Breast epithelium (tissue), 4 donors: Measurements from ENCODE around the gene PAK2. TPM values are rescaled to one million over a fixed set of nuclear protein-coding genes. Genes with fewer than 3 reads are reported as not detected.

Experiments used
- DNase-seq, 2 donors: peaks; one replicate each; pipeline ENCODE4 v3.0.0-alpha.2; 2019; ENCODE audit warnings: low spot score in 2 of 2
- H3K27ac ChIP-seq, 2 donors: fragments of 200-600 bp; sonication (generic) in 1 of 2; one replicate each; pipeline ENCODE4 v1.5.1; 2016 to 2019; ENCODE audit warnings: mild to moderate bottlenecking in 1 of 2
- H3K27me3 ChIP-seq, 2 donors: fragments of 200-600 bp; sonication (generic) in 1 of 2; one replicate each; pipeline versions ENCODE4 v1.5.1 to v1.6.0; 2017 to 2019; ENCODE audit warnings: control low read depth in 1 of 2, mild to moderate bottlenecking in 1 of 2
- H3K36me3 ChIP-seq: fragments of 200-600 bp; one replicate; pipeline ENCODE4 v1.5.1; 2019
- H3K4me1 ChIP-seq, 2 donors: fragments of 200-600 bp; sonication (generic); one replicate each; pipeline ENCODE4 v1.5.1; 2016 to 2019; ENCODE audit warnings: control low read depth in 1 of 2
- H3K4me3 ChIP-seq, 3 donors: fragments of 200-600 bp; sonication (generic); 1 replicate in 2 of 3; 2 replicates in 1 of 3; pipeline ENCODE4 v1.5.1; 2016 to 2019; ENCODE audit warnings: mild to moderate bottlenecking in 3 of 3, moderate library complexity in 2 of 3
- H3K9me3 ChIP-seq, 2 donors: fragments of 200-600 bp; sonication (generic) in 1 of 2; one replicate each; pipeline ENCODE4 v1.5.1; 2016 to 2019; ENCODE audit warnings: control low read depth in 1 of 2
- POLR2A ChIP-seq: fragments of 450-650 bp; IDR thresholded peaks from one replicate; pipeline ENCODE4 v1.6.1; 2016; ENCODE audit warnings: antibody characterized with exemption, mild to moderate bottlenecking, moderate library complexity
- POLR2AphosphoS5 ChIP-seq, 3 donors: sonication (generic); formaldehyde crosslinking; IDR thresholded peaks; one replicate each; pipeline ENCODE4 v1.6.1; 2017; ENCODE audit warnings: antibody characterized with exemption in 3 of 3
- intact Hi-C: fragments of 100-400 bp; cut with DNase I; formaldehyde crosslinking; loops from one replicate; pipeline ENCODE4 v1.15.1; 2023; ENCODE audit warnings: low total_unique reads
- total RNA-seq, 3 donors: library from RNA; depleted of rRNA; stranded (reverse); fragments of >200 nt; gene quantifications; one replicate each; pipeline ENCODE4 v1.1.0, GENCODE V29; 2016
- TF ChIP-seq, protein P1 (sequence below), 3 donors: fragments of 450-650 bp; IDR thresholded peaks; one replicate each; pipeline ENCODE4 v1.5.1; 2016 to 2017; ENCODE audit warnings: antibody characterized with exemption in 3 of 3, mild to moderate bottlenecking in 3 of 3, moderate library complexity in 3 of 3

The PAK2 gene
- total RNA-seq, 3 donors from 2014 or later: 42.3 to 71.2 (median 50.5) TPM

DNA sequence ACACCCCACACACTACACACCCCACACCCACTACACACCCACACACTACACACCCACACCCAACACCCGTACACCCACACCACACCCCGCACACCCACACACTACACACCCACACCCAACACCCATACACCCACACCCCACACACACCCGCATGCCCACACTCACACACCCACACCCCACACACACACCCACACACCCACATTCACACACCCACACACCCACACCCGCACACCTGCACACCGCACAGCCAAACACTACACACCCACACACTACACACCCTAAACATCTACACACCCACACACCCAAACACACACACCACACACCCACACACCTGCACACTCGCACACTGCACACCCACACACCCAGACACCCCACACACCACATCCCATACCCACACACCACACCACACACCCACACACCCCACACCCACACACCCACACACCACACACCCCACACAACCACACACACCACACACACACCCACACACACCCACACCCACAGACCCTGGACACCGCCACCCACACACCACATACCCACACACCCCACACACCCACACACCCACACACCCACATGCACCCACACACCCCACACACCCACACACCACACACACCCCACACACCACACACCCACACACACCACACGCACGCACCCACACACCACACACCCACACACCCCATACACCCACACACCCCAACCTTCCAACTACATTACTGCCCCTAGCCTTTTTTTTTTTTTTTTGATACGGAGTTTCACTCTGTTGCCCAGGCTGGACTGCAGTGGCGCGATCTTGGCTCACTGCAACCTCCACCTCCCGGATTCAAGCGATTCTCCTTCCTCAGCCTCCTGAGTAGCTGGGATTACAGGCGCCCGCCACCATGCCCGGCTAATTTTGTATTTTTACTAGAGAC is 44.5 kb upstream of the PAK2 start:
- Histone ChIP-seq H3K4me1 (no peaks in the 10 kb centered on the region), H3K4me3 (no peak overlapping the region), H3K27me3 (no peaks in the 10 kb centered on the region), H3K27ac (no peak overlapping the region), H3K36me3 (no peaks in the 10 kb centered on the region), H3K9me3 (no peaks in the 10 kb centered on the region)
- intact Hi-C loops: no loop called here
- no peak for TF ChIP-seq POLR2A
- no peak for DNase-seq

DNA sequence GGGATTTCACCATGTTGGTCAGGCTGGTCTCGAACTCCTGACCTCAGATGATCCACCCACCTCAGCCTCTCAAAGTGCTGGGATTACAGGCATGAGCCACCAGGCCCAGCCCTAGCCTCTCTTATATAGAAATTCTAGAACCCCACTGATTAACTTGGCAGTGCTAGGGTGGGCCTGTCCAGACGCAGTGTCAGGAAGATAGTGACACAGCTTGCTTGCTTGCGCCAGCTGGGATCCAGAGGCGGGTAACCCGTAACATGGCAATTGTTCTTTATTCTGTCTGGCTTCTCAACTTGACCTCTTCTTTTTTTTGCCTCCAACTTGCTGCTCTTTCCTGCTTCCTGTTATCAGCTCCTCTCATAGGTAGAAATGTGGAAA is 43.8 kb upstream of the PAK2 start:
- no peak for TF ChIP-seq POLR2AphosphoS5 (IDR thresholded peaks at IDR 0.05)
- TF ChIP-seq, protein P1, sequence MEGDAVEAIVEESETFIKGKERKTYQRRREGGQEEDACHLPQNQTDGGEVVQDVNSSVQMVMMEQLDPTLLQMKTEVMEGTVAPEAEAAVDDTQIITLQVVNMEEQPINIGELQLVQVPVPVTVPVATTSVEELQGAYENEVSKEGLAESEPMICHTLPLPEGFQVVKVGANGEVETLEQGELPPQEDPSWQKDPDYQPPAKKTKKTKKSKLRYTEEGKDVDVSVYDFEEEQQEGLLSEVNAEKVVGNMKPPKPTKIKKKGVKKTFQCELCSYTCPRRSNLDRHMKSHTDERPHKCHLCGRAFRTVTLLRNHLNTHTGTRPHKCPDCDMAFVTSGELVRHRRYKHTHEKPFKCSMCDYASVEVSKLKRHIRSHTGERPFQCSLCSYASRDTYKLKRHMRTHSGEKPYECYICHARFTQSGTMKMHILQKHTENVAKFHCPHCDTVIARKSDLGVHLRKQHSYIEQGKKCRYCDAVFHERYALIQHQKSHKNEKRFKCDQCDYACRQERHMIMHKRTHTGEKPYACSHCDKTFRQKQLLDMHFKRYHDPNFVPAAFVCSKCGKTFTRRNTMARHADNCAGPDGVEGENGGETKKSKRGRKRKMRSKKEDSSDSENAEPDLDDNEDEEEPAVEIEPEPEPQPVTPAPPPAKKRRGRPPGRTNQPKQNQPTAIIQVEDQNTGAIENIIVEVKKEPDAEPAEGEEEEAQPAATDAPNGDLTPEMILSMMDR (IDR thresholded peaks at IDR 0.05): no peak
- no peak for TF ChIP-seq POLR2A
- intact Hi-C loops: no loop called here
- no peaks in the 10 kb centered on the region for H3K4me1 ChIP-seq
- no peak overlapping the region for H3K4me3 ChIP-seq
- no peaks in the 10 kb centered on the region for H3K27me3 ChIP-seq
- no peaks in the 10 kb centered on the region for H3K36me3 ChIP-seq
- no peak overlapping the region for H3K27ac ChIP-seq
- DNase-seq: no peak
- no peaks in the 10 kb centered on the region for H3K9me3 ChIP-seq

DNA sequence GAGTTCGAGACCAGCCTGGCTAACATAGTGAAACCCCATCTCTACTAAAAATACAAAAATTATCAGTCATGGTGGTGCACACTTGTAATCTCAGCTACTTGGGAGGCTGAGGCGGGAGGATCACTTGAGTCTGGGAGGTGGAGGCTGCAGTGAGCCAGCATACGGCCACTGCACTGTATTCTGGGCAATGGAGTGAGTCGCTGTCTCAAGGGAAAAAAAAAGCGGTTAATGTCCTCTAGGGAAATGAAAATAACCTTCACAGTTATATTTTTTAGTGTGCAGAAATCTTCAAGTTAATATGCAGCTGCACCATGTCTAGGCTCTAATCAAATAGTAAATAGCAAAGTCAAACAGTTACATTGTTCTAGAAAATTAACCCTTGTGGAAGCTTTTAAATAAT is 42.4 kb upstream of the PAK2 start:
- TF ChIP-seq POLR2AphosphoS5 (IDR thresholded peaks at IDR 0.05): no peak
- TF ChIP-seq POLR2A: no peak
- TF ChIP-seq, protein P1 (IDR thresholded peaks at IDR 0.05): no peak
- Histone ChIP-seq H3K36me3 (no peaks in the 10 kb centered on the region), H3K27ac (no peak overlapping the region), H3K4me1 (no peaks in the 10 kb centered on the region), H3K4me3 (no peak overlapping the region), H3K27me3 (no peaks in the 10 kb centered on the region), H3K9me3 (no peaks in the 10 kb centered on the region)
- intact Hi-C loops: no loop called here
- no peak for DNase-seq

DNA sequence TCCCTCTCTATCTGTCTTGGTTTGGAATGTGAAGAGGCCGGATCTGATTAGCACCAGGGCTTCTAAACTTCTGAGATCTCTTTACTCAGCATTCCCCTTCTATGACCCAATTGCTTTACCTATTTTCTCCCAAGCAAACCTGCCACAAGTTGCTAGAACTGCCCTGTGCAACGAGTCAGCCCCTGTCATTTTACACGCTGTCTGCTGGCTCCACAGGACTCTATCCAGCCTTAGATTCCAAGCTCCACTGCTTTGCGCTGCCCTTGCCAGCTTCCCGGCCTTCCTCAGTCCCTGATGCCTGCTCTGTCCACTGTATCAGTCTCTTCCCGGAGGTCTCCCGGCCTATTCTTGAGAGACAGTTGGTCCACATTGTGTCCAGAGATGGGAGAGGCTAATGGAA is 39.9 kb upstream of the PAK2 start:
- Histone ChIP-seq H3K4me1 (no peaks in the 10 kb centered on the region), H3K36me3 (no peaks in the 10 kb centered on the region), H3K27me3 (no peaks in the 10 kb centered on the region), H3K27ac (no peak overlapping the region), H3K4me3 (no peak overlapping the region), H3K9me3 (no peaks in the 10 kb centered on the region)
- TF ChIP-seq POLR2A (no peak), POLR2AphosphoS5 (IDR thresholded peaks at IDR 0.05) (no peak)
- TF ChIP-seq, protein P1 (IDR thresholded peaks at IDR 0.05): no peak
- no peak for DNase-seq
- intact Hi-C loops: no loop called here

DNA sequence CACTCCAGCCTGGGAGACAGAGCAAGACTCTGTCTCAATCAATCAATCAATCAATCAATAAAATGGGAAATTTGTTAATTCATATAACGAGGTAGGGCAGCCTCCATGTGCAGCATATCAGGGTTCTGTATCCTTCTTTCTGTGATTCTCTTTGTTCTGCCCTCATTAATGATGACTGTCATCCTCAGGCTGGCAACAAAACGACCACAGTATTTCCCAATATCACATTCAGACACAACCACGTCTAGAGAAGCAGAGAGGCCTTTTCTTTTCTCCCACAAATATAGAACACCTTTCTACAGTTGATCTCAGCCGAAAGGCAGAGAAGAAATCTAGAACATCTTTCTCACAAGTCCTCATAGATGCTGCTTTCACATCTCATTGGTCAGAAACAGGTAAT is 38.9 kb upstream of the PAK2 start:
- Histone ChIP-seq H3K9me3 (no peaks in the 10 kb centered on the region), H3K4me3 (no peak overlapping the region), H3K4me1 (no peaks in the 10 kb centered on the region), H3K27me3 (no peaks in the 10 kb centered on the region), H3K27ac (no peak overlapping the region), H3K36me3 (no peaks in the 10 kb centered on the region)
- DNase-seq: no peak
- intact Hi-C loops: no loop called here
- TF ChIP-seq POLR2AphosphoS5 (IDR thresholded peaks at IDR 0.05) (no peak), POLR2A (no peak)
- TF ChIP-seq, protein P1 (IDR thresholded peaks at IDR 0.05): no peak
